K562 (cell line): ENCODE data around the gene MEST. TPM values are rescaled to one million over a fixed set of nuclear protein-coding genes. Genes with fewer than 3 reads are reported as not detected.
A peak's percentile ranks its signal among the peaks of the same experiment; 100 is the strongest.

Experiments
- BDP1 ChIP-seq: IDR thresholded peaks from 3 replicates; pipeline ENCODE4 v1.6.1; 2011; ENCODE audit not compliant: insufficient read length, insufficient read depth
- SIX5 ChIP-seq, 2 experiments: IDR thresholded peaks; 2 replicates each; pipeline ENCODE4 v1.6.1; 2011; ENCODE audit warnings: low read length in 2 of 2, borderline replicate concordance in 1 of 2, low read depth in 1 of 2, mild to moderate bottlenecking in 1 of 2, moderate library complexity in 1 of 2; ENCODE audit not compliant: insufficient read depth in 1 of 2
- SMAD2 ChIP-seq: fragments of 150-350 bp; IDR thresholded peaks from 2 replicates; pipeline ENCODE4 v1.6.1; 2014; ENCODE audit warnings: low read depth, mild to moderate bottlenecking, low read length
- ZNF143 ChIP-seq: sonication (generic); formaldehyde crosslinking; IDR thresholded peaks from 2 replicates; pipeline ENCODE4 v1.9.0; 2022; ENCODE audit warnings: mild to moderate bottlenecking, missing genetic modification reagents
- ZNF184 ChIP-seq: sonication (generic); formaldehyde crosslinking; IDR thresholded peaks from 2 replicates; pipeline ENCODE4 v1.5.0; 2020; ENCODE audit warnings: missing genetic modification reagents
- ZNF263 ChIP-seq: sonication (generic); formaldehyde crosslinking; IDR thresholded peaks from 2 replicates; pipeline ENCODE4 v1.8.0; 2022; ENCODE audit warnings: mild to moderate bottlenecking, missing genetic modification reagents, borderline replicate concordance
- ZNF444 ChIP-seq: fragments of 250-450 bp; sonication (Bioruptor Pico); IDR thresholded peaks from 2 replicates; pipeline ENCODE4 v1.4.0; 2020; ENCODE audit warnings: mild to moderate bottlenecking, moderate library complexity
- ZNF561 ChIP-seq: fragments of 450-650 bp; formaldehyde crosslinking; conservative IDR thresholded peaks from 2 replicates; pipeline ENCODE4 v1.4.0; 2020; ENCODE audit warnings: mild to moderate bottlenecking, moderate library complexity
- polyA plus RNA-seq, 8 experiments: library from polyadenylated mRNA; depleted of rRNA in 4 of 8; stranded (reverse) in 5 of 8; unstranded in 3 of 8; fragments of >200 nt; fragmentation: Nextera tagmentation in 2 of 8; fragmentation: Illumina TruSeq in 1 of 8; extraction: Ambion mirVana in 2 of 8; extraction: Trizol in 1 of 8; gene quantifications; 2 replicates each; pipeline versions ENCODE4 v1.2.1 to v1.2.3, GENCODE V29; 2011 to 2014; ENCODE audit warnings: inconsistent platforms in 1 of 8, missing spikeins in 1 of 8
- total RNA-seq, 7 experiments: library from RNA; depleted of rRNA in 6 of 7; stranded (reverse); fragments of >200 nt in 6 of 7; fragmentation: Illumina TruSeq in 2 of 7; extraction: Trizol in 2 of 7; gene quantifications; 2 replicates each; pipeline versions ENCODE4 v1.2.1 to v1.2.3, GENCODE V29; 2011 to 2021; ENCODE audit warnings: low replicate concordance in 1 of 7
- TF ChIP-seq, protein P1 (sequence below): fragments of 450-650 bp; IDR thresholded peaks from 2 replicates; pipeline ENCODE4 v1.6.1; 2016; ENCODE audit warnings: low read depth
- TF ChIP-seq, protein P2 (sequence below): sonication (generic); formaldehyde crosslinking; IDR thresholded peaks from 2 replicates; pipeline ENCODE4 v1.8.0; 2022; ENCODE audit warnings: missing genetic modification reagents, mild to moderate bottlenecking, moderate library complexity, borderline replicate concordance

The MEST gene
- total and polyA plus RNA-seq, 9 of the 15 experiments (the other 6 are each of a cell fraction or from before 2014, with no cell fraction given), result 0.04 to 0.74 (median 0.36) TPM; not detected in 1

DNA sequence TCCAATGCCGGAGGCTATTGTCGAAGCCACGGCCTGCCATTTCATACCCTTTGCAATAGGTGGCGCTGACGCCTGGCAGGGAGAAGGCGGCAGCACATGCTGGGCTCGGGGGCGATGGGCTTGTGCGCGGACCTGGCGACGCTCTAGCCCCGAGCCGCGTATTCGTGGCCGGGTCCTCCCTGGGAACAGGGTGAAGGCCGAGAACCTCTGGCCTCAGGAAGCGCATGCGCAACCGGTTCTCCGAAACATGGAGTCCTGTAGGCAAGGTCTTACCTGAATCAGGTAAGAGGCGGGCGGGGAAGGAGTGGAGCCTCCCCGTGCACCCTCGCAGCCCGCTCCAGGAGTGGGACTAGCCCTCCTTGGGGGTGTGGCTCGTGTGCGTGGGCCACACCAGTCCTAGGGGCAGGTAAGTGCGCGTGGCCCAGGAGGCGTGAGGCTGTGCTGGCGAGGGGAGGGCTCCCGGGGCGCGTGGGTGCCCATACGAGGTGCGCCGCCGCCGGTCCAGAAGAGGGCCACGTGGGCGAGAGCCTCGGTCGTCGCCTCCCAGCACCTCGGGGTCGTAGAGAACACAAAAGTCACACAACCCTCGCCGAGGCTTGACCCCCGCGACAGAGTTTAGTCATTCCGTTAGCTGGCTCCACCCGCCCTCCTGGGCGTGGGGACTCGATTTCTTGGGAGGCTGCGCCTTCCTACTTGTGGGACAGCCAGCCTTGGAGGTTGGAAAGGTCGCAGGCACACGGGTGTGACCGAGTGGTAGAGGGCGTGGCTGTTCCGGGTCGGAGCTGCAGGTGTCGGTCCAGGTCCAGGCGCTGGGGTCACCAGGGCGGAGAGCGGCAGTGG, 5.6 kb upstream of the MEST start (continued):
- TF ChIP-seq ZNF143 (CRISPR knock-in tag) (no peak; the same call in 1 of the 2 replicates), SMAD2 (no peak), ZNF561 (CRISPR knock-in tag) (no peak), SIX5 (IDR thresholded peaks at IDR 0.05; ENCODE audit: borderline replicate concordance in 1 of 2, insufficient read depth in 1 of 2, low read depth in 1 of 2, low read length in 2 of 2) (no peak), ZNF263 (CRISPR knock-in tag) (no peak), ZNF184 (CRISPR knock-in tag) (no peak), ZNF444 (no peak), BDP1 (no peak)
- TF ChIP-seq, protein P1, sequence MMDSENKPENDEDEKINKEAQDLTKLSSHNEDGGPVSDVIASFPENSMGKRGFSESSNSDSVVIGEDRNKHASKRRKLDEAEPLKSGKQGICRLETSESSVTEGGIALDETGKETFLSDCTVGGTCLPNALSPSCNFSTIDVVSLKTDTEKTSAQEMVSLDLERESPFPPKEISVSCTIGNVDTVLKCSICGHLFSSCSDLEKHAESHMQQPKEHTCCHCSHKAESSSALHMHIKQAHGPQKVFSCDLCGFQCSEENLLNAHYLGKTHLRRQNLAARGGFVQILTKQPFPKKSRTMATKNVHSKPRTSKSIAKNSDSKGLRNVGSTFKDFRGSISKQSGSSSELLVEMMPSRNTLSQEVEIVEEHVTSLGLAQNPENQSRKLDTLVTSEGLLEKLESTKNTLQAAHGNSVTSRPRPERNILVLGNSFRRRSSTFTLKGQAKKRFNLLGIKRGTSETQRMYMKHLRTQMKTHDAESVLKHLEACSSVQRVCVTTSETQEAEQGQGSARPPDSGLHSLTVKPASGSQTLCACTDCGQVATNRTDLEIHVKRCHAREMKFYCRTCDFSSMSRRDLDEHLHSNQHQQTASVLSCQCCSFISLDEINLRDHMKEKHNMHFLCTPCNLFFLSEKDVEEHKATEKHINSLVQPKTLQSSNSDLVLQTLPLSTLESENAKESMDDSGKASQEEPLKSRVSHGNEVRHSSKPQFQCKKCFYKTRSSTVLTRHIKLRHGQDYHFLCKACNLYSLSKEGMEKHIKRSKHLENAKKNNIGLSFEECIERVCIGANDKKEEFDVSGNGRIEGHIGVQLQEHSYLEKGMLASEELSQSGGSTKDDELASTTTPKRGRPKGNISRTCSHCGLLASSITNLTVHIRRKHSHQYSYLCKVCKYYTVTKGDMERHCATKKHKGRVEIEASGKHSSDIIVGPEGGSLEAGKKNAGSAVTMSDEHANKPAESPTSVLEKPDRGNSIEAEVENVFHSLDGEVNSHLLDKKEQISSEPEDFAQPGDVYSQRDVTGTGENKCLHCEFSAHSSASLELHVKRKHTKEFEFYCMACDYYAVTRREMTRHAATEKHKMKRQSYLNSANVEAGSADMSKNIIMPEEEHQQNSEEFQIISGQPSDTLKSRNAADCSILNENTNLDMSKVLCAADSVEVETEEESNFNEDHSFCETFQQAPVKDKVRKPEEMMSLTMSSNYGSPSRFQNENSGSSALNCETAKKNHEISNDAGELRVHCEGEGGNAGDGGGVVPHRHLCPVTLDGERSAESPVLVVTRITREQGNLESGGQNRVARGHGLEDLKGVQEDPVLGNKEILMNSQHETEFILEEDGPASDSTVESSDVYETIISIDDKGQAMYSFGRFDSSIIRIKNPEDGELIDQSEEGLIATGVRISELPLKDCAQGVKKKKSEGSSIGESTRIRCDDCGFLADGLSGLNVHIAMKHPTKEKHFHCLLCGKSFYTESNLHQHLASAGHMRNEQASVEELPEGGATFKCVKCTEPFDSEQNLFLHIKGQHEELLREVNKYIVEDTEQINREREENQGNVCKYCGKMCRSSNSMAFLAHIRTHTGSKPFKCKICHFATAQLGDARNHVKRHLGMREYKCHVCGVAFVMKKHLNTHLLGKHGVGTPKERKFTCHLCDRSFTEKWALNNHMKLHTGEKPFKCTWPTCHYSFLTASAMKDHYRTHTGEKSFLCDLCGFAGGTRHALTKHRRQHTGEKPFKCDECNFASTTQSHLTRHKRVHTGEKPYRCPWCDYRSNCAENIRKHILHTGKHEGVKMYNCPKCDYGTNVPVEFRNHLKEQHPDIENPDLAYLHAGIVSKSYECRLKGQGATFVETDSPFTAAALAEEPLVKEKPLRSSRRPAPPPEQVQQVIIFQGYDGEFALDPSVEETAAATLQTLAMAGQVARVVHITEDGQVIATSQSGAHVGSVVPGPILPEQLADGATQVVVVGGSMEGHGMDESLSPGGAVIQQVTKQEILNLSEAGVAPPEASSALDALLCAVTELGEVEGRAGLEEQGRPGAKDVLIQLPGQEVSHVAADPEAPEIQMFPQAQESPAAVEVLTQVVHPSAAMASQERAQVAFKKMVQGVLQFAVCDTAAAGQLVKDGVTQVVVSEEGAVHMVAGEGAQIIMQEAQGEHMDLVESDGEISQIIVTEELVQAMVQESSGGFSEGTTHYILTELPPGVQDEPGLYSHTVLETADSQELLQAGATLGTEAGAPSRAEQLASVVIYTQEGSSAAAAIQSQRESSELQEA, result no peak
- TF ChIP-seq, protein P2, sequence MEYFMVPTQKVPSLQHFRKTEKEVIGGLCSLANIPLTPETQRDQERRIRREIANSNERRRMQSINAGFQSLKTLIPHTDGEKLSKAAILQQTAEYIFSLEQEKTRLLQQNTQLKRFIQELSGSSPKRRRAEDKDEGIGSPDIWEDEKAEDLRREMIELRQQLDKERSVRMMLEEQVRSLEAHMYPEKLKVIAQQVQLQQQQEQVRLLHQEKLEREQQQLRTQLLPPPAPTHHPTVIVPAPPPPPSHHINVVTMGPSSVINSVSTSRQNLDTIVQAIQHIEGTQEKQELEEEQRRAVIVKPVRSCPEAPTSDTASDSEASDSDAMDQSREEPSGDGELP (CRISPR knock-in tag), result peak; percentile 9; the same call in 1 of the 2 replicates
